Endometrial microvascular endothelial cells (primary cell): Measurements from ENCODE around the gene ZDHHC18. TPM values are rescaled to one million over a fixed set of nuclear protein-coding genes. Genes with fewer than 3 reads are reported as not detected.
"Not testable (repeated sequence)": the region's sequence is repeated elsewhere in the genome, so short reads cannot be mapped to it uniquely, and the experiment has no call there.

Source experiments
- in situ Hi-C: cut with HindIII; loops from 2 replicates; pipeline ENCODE4 v1.10.0; 2017; ENCODE audit warnings: low sequenced_read_pairs, low pct_unique_long_range_greater_than_20kb; ENCODE audit errors: inconsistent ontology term
- total RNA-seq: library from RNA; depleted of rRNA; stranded (reverse); fragments of >200 nt; gene quantifications from one replicate; pipeline ENCODE4 v1.2.3, GENCODE V29; 2015; ENCODE audit errors: inconsistent ontology term

Gene ZDHHC18
- total RNA-seq, 1 donor from 2014 or later = 15.5 TPM

DNA sequence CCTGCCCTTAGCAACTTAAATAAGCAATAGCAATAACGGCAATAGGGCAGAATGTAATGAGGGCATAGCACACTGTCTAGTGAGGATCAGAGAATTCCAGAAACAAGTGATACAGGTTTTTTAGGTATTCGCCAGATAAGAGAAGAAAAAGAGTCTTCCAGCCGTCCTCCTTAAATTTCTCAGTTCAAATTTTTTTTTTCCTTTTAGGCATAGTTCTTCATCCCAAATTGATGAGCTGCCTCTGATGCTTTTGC, 36.9 kb upstream of the ZDHHC18 start:
- in situ Hi-C loops = loop anchor here (5.0 kb wide), 1 partner anchor 187 kb away; no protein-coding TSS in a partner anchor

DNA sequence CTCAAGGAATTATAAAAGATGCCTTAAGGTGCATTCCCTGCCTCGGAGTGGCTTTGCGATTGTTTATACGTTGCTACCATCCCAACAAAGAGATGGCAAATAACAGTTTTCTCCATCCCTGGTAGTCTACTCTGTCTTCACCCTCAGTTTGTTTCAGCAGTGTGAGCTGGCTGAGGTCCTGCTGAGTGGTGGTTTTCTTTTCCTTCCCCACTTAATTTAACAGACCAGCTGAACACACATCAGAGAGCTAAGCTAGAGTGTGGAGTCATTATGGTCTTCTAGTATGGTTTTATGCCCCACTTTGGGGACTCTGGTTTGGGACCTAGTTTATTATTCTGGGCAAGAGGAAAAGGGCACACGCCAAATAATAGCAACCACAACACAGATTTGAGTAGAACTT, 36.6 kb upstream of the ZDHHC18 start:
- in situ Hi-C loops = loop anchor here (5.0 kb wide), 1 partner anchor 188 kb away; no protein-coding TSS in a partner anchor

DNA sequence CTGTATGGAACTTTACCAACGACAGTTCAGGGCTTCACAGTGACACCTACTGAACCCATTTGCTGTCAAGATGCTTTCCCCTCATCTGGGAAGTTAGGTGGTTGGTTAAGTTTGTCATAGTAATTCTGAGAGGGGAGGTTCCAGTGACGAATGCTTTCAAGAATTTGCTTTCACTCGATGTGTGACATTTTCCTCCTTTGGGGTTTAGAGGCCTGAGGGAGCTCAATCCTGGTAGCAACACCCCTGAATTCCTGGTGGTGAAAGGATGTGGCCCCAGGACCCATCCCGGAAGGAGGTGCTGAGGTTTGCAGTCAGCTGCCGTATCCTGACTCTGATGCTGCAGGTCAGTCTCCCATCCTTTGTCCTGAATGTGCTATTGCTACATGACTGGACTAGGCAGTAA, 35.9 kb upstream of the ZDHHC18 start:
- in situ Hi-C loops = no loop called here

DNA sequence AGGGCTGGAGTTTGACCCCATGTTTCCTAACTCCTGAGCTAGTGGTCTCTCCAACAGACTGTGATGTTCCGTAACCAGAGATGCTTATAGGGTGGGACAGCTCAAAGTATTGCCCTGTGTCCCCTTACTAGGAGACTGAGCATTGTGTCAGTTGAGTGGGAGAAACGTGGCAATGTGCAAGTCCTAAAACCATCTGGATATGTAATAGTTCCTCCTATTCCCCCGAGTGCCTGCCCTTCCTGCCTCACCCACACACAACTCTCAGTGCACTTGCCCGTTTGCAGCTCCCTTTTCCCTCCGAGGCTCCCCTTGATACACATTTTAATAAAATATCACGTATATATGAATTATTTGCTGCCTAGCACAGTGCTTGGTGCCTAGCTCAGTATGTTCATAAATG, 35.3 kb upstream of the ZDHHC18 start:
- in situ Hi-C loops = no loop called here

DNA sequence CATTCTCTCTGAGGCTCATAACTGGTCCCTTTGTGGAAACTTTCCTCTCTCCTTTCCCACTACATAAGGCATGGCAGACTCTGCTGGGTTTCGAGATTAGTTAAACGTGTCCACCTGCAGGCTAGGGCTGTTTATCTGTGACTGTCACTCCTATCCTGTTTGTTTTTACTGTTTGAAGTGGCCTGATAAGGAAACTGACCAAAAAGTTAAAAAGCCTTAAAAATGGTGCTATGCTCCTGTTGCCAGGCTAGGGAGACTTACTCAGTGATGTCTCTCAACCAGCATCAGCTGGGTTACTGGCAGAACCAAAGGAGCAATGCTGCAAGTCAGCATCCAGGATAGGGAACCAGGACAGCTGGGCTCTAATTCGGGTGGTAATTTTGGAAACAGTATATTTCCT, 34.9 kb upstream of the ZDHHC18 start:
- in situ Hi-C loops = no loop called here

DNA sequence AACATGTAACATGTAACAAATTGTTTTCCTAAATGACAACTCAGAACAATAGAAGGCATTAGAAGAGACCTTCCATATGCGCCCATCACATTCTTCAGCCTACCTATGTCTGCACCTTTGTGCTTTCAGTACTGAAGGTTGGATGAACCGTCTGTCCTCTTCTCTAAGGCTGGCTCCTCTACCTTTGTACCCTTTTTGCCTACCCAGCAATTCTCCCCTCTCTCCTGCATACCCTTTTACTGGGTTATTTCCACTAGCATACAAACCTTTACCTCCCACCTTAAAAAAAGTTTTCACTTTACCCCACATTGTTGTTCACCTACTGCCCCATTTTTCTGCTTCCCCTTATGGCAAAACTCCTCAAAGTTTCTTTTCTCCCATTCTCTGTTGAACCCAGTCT, 33.6 kb upstream of the ZDHHC18 start:
- in situ Hi-C loops = no loop called here

DNA sequence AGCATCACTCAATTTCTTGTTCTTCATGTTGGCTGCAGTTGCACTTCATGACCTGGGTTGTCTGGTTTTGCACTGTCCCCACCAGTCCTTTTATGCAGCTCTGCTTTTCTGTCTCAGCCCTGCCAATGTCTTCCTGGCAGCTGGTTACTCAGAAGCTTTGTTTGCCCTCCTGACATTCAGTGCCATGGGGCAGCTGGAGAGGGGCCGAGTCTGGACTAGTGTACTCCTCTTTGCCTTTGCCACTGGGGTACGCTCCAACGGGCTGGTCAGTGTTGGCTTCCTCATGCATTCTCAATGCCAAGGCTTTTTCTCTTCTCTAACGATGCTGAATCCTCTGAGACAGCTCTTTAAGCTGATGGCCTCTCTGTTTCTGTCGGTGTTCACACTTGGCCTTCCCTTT, 32.1 kb upstream of the ZDHHC18 start:
- in situ Hi-C loops = no loop called here

DNA sequence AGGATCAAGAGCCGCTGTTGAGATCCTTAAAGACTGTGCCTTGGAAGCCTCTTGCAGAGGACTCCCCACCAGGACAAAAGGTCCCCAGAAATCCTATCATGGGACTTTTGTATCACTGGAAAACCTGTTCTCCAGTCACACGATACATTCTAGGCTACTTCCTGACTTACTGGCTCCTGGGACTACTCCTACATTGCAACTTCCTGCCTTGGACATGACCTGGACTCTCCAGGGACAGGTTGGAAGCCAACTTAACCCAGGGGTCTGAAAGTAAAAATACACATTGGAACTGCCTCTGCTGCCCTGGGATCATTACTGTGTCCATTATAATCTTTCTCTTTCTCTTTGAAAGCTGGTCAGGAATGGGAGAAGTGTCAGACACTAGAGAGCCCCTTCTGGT, 28.9 kb upstream of the ZDHHC18 start:
- in situ Hi-C loops = no loop called here

DNA sequence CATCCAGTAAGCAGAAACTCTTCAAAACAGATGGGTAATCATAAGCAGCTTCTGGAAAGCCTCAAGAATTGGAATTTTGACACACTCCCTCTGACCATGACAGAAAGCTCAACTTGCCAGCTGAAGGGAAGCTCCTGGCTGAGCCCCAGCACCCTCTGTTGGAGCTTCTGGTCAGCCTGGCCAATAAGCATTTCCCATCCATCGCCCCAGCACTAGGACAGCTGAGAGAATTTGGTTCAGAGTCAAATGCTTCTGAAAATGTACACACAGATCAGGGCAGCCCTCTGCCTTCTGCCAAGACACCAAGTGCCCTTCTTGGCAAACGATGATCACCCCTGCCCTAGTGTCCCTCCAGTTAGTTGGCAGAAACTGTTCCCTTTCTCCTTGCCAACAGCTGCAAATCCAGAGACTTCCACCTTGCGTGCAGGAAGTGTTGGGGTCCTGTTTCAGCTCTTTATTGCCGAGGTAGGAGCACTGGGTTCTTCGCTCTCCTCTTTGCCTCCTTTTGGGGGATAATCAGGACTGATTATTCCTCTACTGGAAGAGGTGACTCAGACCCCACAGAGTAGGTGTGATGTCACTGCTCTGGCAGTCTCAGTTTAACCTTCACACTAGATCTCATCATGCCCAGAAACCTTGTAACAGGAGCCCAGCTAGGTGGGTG, 26.9 kb upstream of the ZDHHC18 start:
- in situ Hi-C loops = no loop called here

DNA sequence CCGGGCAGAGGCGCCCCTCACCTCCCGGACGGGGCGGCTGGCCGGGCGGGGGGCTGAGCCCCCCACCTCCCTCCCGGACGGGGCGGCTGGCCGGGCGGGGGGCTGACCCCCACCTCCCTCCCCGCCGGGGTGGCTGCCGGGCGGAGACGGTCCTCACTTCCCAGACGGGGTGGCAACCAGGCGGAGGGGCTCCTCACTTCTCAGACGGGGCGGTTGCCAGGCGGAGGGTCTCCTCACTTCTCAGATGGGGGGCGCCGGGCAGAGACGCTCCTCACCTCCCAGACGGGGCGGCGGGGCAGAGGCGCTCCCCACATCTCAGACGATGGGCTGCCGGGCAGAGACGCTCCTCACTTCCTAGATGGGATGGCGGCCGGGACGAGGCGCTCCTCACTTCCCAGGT, 22.6 kb upstream of the ZDHHC18 start:
- in situ Hi-C loops = not testable (repeated sequence)

DNA sequence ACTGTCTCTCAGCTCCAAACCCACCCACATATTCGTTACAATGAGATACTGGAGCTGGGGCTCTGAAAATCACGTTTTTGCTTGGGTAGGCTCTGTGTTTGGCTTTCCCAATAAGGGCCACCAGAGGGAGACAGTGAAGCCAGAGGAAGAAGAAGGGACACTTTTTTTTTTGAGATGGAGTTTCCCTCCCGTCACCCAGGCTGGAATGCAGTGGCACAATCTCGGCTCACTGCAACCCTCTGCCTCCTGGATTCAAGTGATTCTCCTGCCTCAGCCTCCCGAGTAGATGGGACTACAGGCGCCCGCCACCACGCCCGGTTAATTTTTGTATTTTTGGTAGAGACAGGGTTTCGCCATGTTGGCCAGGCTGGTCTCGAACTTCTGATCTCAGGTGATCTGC, 16.4 kb upstream of the ZDHHC18 start:
- in situ Hi-C loops = not testable (repeated sequence)

DNA sequence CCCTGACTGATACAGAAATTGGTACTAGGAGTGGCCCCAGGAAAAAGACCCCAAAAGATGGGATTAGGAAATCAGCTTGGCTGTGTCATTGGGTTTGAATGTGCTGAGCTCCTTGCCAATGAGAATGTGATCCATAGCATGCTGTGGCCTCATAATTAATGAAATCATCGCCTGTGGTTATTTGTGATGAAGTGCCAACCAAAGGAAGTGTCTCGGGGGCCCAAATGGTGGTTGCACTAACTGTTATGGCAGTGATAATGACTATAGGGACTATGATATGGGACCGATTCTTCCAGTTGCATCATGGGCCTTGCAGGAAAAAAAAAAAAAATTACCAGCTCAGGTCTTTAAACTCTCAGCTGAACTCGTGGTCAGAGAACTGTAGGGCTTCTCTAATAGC, 15.4 kb upstream of the ZDHHC18 start:
- in situ Hi-C loops = no loop called here

DNA sequence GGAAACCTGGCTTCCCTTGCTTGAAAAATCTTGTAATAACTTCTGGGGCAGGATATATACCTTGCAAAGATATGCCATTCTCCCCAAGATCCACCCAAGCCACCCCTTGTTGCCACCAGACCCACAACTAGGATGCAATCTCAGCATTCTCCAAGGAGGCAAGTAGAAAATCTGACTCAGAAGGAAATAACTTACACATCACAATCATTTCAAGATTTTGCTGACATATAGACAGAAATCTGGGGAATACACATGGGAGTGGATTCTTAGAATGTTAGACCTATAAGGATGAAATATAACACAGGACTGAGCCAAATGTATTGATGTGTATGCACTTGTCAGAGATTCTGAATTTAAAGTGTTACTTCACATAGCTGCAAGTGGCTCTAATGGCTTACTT, 14.8 kb upstream of the ZDHHC18 start:
- in situ Hi-C loops = no loop called here

DNA sequence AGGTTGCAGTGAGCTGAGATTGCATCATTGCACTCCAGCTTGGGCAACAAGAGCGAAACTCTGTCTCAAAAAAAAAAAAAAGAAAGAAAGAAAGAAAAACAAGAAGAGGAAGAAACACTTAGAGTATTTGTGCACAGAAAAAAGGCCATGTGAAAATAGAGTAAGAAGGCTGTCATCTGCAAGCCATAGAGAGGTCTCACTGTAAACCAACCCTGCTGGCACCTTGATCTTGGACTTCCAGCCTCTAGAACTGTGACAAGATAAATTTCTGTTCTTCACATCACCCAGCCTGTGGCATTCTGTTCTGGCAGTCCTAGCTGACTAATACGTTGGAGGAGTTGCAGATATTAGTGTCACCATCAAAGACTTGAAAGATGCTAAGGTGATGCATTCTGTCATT, 12.1 kb upstream of the ZDHHC18 start:
- in situ Hi-C loops = no loop called here

DNA sequence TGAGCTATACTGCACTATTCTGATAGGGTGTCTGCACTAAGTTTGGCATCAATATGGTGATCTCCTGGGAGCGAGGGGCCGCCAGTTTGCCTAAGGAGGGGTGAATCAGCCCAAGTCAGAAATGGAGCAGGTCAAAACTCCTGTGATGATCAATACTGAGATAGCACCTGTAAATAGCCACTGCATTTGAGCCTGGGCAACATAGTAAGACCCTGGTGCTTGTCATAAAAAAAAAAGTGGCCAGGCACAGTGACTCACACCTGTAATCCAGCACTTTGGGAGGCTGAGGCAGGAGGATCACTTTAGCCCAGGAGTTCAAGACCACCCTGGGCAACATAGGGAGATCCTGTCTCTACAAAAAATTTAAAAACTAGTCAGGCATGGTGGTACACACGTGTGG, 11.6 kb upstream of the ZDHHC18 start:
- in situ Hi-C loops = no loop called here

DNA sequence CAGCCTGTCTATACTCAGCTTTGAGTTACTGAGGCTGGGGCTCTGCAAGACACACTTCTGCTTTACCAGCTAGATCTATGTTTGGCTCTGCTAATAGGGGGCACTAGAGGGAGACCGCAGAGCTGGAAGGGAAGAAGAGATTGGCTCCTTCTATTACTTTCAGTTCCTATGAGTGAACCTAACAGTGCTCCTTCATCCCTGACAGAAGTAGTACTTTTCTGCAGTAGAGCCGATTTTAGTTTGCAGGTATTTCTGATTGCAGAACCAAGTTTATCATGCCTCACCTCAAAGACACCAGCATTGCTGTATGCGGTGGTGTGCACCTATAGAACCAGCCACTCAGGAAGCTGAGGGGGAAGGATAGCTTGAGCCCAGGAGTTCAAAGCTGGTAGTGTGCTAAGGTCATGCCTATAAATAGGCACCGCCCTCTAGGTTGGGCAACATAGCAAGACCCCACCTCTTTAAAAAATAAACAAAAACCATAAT, 5.7 kb upstream of the ZDHHC18 start:
- in situ Hi-C loops = no loop called here

DNA sequence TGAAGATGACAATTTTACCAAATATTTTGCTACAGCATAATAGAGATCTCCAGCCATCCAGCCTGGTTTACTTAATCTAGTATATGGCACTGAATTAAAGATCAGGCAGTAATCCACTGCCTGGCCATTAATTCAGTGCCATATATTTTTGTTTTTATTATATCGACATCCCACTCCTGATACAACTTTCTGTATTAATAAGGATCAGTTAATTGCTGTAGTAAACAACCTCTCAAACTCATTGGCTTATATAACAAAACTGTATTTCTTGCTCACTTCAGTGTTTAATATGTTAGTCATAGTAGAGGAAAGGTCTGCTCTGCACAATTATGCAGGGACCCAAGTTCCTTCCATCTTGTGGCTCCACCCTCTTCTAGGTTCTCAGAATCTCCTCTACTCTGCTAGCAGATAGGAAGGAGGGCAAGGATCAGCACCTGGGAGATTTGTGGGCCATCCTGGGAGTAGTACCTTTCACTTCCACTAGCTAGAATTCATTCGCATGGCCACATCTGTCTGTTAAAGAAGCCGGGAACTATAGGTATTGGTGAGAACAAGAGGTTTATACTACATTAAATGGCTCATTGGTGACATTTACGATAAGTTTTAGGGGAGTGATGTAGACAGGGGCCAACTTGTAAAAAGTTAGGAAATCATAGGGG, 3.6 kb upstream of the ZDHHC18 start:
- in situ Hi-C loops = no loop called here

DNA sequence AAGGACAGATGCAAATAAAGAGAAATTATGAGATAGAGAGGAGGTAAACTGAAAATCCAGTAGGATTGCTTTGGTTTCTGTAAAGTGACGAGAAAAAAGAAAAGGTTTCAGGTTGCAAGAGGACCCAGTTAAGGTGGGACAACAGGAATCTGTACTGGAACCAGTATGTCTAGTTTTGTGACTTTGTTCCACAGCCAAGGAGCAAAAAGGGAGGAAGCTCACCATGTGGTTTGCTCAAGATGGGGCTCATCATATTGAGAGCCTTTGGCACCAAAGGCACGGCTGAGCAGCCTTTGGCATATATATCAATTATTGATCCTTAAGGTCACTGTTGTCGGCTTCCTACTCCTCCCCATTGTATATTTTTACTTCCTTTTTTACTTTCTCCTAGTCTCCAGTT, 1.8 kb upstream of the ZDHHC18 start:
- in situ Hi-C loops = no loop called here

DNA sequence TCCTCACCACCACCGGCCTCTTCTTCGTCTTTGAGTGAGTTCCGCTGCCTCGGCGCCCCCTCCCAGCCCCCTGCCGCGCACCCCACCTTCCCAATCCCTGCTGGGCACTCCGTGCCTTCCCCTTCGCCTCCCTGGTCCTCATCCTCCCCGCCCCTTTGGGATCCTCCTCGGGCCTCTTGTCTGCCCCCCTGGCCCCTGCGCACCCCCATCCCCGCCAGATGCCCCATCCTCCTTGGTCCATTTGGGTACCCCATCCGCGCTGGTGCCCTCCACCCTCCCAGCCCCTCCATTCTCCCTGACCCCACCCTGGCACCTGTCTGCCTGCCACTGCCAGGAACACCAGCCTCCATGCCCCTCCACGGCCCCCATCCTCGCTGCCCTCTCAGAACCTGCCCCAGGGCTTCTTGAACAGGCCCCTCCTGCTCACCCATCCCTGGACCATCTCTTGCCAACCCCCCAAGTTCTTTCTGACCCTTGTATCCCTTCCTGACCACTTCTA, 667 bp downstream of the ZDHHC18 start:
- in situ Hi-C loops = no loop called here

DNA sequence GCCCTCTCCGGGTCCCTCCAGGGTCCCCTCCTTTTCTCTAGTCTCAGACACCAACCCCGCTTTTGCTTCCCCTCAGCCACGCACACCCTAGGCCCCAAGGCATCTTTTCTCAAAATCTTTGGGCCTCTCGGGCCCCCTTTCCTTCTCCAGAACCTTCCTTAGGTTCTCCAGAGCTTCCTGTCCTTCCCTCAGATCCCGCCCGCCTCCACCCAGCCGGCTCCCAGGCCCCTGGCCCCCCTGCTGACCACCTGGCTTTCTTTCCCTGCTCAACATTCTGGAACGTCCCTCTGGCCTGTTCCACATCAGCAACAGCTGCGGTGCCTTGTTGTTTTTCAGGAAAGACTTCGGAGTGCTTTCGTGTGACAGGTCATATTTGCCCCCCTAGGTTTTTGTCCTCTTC, 1.2 kb downstream of the ZDHHC18 start:
- in situ Hi-C loops = no loop called here
